Neural cell (in vitro differentiated cells): Measurements from ENCODE around the gene CCDC87. TPM values are rescaled to one million over a fixed set of nuclear protein-coding genes. Genes with fewer than 3 reads are reported as not detected.
A peak's percentile ranks its signal among the peaks of the same experiment; 100 is the strongest.

Source experiments
- H2AFZ ChIP-seq: fragments of 200-600, 300-800 bp; sonication (generic), shearing (Covaris generic); 2 replicates; pipeline ENCODE4 v1.6.0; 2014; ENCODE audit warnings: low read depth, mild to moderate bottlenecking, antibody characterized with exemption, low read length, moderate library complexity
- H3F3A ChIP-seq: fragments of 200-600 bp; shearing (Covaris generic); 2 replicates; pipeline ENCODE4 v1.6.1; 2016; ENCODE audit warnings: mild to moderate bottlenecking, moderate library complexity, mixed read lengths, antibody characterized with exemption, low read length; ENCODE audit not compliant: insufficient read depth, poor library complexity, severe bottlenecking
- H3K27ac ChIP-seq: fragments of 200-600, 300-800 bp; sonication (generic), shearing (Covaris generic); 2 replicates; pipeline ENCODE4 v1.5.1; 2014; ENCODE audit warnings: mild to moderate bottlenecking, low read length, moderate library complexity
- H3K27me3 ChIP-seq: fragments of 300-800, 200-600 bp; sonication (generic), shearing (Covaris generic); 2 replicates; pipeline ENCODE4 v1.6.0; 2014; ENCODE audit warnings: mild to moderate bottlenecking, low read depth, low read length, moderate library complexity; ENCODE audit not compliant: insufficient read depth
- H3K36me3 ChIP-seq: fragments of 300-800, 200-600 bp; sonication (generic), shearing (Covaris generic); 2 replicates; pipeline ENCODE4 v1.5.1; 2014; ENCODE audit warnings: mild to moderate bottlenecking, antibody characterized with exemption, low read length, moderate library complexity; ENCODE audit not compliant: insufficient read depth
- H3K4me2 ChIP-seq: fragments of 300-800, 200-600 bp; sonication (generic), shearing (Covaris generic); 2 replicates; pipeline ENCODE4 v1.6.0; 2014; ENCODE audit warnings: mild to moderate bottlenecking, low read length
- H3K4me3 ChIP-seq: fragments of 300-800, 200-600 bp; sonication (generic), shearing (Covaris generic); 2 replicates; pipeline ENCODE4 v1.5.1; 2014; ENCODE audit warnings: mild to moderate bottlenecking, low read length, moderate library complexity
- H3K79me2 ChIP-seq: fragments of 200-600 bp; shearing (Covaris generic); replicated peaks from 2 replicates; pipeline ENCODE4 v1.6.0; 2014; ENCODE audit warnings: mild to moderate bottlenecking, low read length, moderate library complexity; ENCODE audit not compliant: insufficient read depth
- H3K9ac ChIP-seq: fragments of 300-800, 200-600 bp; sonication (generic), shearing (Covaris generic); 2 replicates; pipeline ENCODE4 v1.6.1; 2016; ENCODE audit warnings: mild to moderate bottlenecking, low read length, mixed read lengths
- H3K9me2 ChIP-seq: fragments of 200-600 bp; shearing (Covaris generic); 2 replicates; pipeline ENCODE4 v1.6.1; 2016; ENCODE audit warnings: mild to moderate bottlenecking, low read length, mixed read lengths; ENCODE audit not compliant: insufficient read depth
- H3K9me3 ChIP-seq: fragments of 200-600, 300-800 bp; sonication (generic), shearing (Covaris generic); 2 replicates; pipeline ENCODE4 v1.6.1; 2016; ENCODE audit warnings: mild to moderate bottlenecking, mixed run types, low read length, moderate library complexity, mixed read lengths
- H4K20me1 ChIP-seq: fragments of 200-600 bp; shearing (Covaris generic); 2 replicates; pipeline ENCODE4 v1.6.1; 2016; ENCODE audit warnings: mild to moderate bottlenecking, mixed run types; ENCODE audit not compliant: insufficient read depth
- RAD21 ChIP-seq: fragments of 450-650 bp; conservative IDR thresholded peaks from 2 replicates; pipeline ENCODE4 v1.6.1; 2014; ENCODE audit warnings: antibody characterized with exemption, mild to moderate bottlenecking, moderate library complexity
- SMC3 ChIP-seq: fragments of 450-650 bp; conservative IDR thresholded peaks from 2 replicates; pipeline ENCODE4 v1.6.1; 2014; ENCODE audit warnings: antibody characterized with exemption, mild to moderate bottlenecking, moderate library complexity; ENCODE audit not compliant: poor library complexity
- TAF1 ChIP-seq: IDR thresholded peaks from 2 replicates; pipeline ENCODE4 v1.6.1; 2012; ENCODE audit warnings: low read depth
- polyA plus RNA-seq: library from polyadenylated mRNA; depleted of rRNA; stranded (reverse); fragments of >200 nt; gene quantifications from 2 replicates; pipeline ENCODE4 v1.2.3, GENCODE V29; 2014
- TF ChIP-seq, protein P1 (sequence below): IDR thresholded peaks from 2 replicates; pipeline ENCODE4 v1.6.1; 2012; ENCODE audit warnings: borderline replicate concordance
- TF ChIP-seq, protein P2 (sequence below): fragments of 450-650 bp; IDR thresholded peaks from 2 replicates; pipeline ENCODE4 v1.5.1; 2014; ENCODE audit warnings: antibody characterized with exemption, mild to moderate bottlenecking, moderate library complexity; ENCODE audit not compliant: poor library complexity, severe bottlenecking

Gene CCDC87
- polyA plus RNA-seq, 1 donor from 2014 or later: not detected

DNA sequence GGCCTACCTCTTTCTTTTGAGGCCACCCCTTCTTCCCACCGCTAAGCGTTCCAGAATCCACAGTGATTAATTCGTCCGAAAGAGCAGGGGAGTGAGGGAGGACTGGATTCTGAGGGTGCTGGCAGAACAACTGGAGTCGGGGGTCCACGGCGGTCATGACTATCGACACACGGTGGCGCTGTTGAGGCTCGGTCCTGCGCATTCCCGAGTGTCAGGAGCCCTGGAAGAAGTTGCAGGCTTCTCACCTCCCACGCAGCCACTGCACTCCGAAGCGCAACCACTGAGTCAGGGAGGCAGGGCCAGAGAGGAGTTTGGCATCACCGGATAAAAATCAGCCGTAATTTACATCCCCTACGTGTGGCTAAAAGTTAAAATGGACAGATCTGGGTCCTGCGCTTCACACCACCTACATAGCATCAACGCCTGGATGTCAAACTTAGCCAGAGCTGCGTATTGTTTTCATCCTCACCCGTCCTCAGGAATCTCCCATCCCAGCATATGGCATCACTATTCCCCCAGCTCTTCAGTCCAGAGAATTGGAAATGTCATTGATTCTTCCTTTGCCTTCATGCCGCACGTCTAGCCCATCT lies 13.8 kb downstream of the CCDC87 start:
- no peaks in the 10 kb centered on the region for H3K9me3 ChIP-seq
- H3K9me2 ChIP-seq: no peaks in the 10 kb centered on the region
- no peak overlapping the region for H2AFZ ChIP-seq
- H3K4me2 ChIP-seq: no peak overlapping the region
- H3F3A ChIP-seq: no peaks in the 10 kb centered on the region
- no peak overlapping the region for H3K9ac ChIP-seq
- H3K4me3 ChIP-seq: no peak overlapping the region
- H3K36me3 ChIP-seq: no peaks in the 10 kb centered on the region
- peak; percentile 56 for TF ChIP-seq RAD21
- TF ChIP-seq, protein P1, sequence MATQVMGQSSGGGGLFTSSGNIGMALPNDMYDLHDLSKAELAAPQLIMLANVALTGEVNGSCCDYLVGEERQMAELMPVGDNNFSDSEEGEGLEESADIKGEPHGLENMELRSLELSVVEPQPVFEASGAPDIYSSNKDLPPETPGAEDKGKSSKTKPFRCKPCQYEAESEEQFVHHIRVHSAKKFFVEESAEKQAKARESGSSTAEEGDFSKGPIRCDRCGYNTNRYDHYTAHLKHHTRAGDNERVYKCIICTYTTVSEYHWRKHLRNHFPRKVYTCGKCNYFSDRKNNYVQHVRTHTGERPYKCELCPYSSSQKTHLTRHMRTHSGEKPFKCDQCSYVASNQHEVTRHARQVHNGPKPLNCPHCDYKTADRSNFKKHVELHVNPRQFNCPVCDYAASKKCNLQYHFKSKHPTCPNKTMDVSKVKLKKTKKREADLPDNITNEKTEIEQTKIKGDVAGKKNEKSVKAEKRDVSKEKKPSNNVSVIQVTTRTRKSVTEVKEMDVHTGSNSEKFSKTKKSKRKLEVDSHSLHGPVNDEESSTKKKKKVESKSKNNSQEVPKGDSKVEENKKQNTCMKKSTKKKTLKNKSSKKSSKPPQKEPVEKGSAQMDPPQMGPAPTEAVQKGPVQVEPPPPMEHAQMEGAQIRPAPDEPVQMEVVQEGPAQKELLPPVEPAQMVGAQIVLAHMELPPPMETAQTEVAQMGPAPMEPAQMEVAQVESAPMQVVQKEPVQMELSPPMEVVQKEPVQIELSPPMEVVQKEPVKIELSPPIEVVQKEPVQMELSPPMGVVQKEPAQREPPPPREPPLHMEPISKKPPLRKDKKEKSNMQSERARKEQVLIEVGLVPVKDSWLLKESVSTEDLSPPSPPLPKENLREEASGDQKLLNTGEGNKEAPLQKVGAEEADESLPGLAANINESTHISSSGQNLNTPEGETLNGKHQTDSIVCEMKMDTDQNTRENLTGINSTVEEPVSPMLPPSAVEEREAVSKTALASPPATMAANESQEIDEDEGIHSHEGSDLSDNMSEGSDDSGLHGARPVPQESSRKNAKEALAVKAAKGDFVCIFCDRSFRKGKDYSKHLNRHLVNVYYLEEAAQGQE: no peak
- TF ChIP-seq, protein P2, sequence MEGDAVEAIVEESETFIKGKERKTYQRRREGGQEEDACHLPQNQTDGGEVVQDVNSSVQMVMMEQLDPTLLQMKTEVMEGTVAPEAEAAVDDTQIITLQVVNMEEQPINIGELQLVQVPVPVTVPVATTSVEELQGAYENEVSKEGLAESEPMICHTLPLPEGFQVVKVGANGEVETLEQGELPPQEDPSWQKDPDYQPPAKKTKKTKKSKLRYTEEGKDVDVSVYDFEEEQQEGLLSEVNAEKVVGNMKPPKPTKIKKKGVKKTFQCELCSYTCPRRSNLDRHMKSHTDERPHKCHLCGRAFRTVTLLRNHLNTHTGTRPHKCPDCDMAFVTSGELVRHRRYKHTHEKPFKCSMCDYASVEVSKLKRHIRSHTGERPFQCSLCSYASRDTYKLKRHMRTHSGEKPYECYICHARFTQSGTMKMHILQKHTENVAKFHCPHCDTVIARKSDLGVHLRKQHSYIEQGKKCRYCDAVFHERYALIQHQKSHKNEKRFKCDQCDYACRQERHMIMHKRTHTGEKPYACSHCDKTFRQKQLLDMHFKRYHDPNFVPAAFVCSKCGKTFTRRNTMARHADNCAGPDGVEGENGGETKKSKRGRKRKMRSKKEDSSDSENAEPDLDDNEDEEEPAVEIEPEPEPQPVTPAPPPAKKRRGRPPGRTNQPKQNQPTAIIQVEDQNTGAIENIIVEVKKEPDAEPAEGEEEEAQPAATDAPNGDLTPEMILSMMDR: peak; percentile 66
- peak; percentile 65 for TF ChIP-seq SMC3
- no peaks in the 10 kb centered on the region for H3K27me3 ChIP-seq
- H3K79me2 ChIP-seq: no peaks in the 10 kb centered on the region
- no peaks in the 10 kb centered on the region for H4K20me1 ChIP-seq
- no peak overlapping the region for H3K27ac ChIP-seq

DNA sequence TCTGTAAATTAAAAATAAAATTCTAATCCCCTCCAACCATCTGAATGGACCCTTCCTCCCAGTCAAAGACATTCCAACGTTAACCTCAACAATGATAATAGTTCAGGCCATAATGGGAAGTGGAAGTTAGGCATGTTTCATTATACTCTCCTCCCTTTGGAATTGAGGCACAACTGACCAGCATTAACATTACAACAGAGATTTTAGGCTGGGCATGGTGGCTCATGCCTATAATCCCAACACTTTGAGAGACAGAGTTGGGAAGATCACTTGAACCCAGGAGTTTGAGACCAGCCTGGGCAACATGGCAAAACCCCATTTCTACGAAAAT lies 22.0 kb downstream of the CCDC87 start:
- no peak for TF ChIP-seq TAF1
- peak; percentile 7 for TF ChIP-seq SMC3
- TF ChIP-seq, protein P1: peak; percentile 7
- Histone ChIP-seq H3K36me3 (no peaks in the 10 kb centered on the region), H3K27me3 (no peaks in the 10 kb centered on the region), H3K4me2 (peak overlapping the region; percentile 52), H3K9me2 (no peaks in the 10 kb centered on the region), H2AFZ (peak overlapping the region; percentile 24), H3K79me2 (no peaks in the 10 kb centered on the region), H3K4me3 (peak overlapping the region; percentile 49), H4K20me1 (no peaks in the 10 kb centered on the region), H3K27ac (peak overlapping the region; percentile 99), H3F3A (no peaks in the 10 kb centered on the region), H3K9me3 (no peaks in the 10 kb centered on the region), H3K9ac (peak overlapping the region; percentile 69)
